Measurements from ENCODE around the gene PAK2. TPM values are rescaled to one million over a fixed set of nuclear protein-coding genes. Genes with fewer than 3 reads are reported as not detected.
"Not testable (repeated sequence)": the region's sequence is repeated elsewhere in the genome, so short reads cannot be mapped to it uniquely, and the experiment has no call there.

PAK2 gene
- total and polyA plus RNA-seq, 3 experiments from 2014 or later, result 38.0 to 85.4 (median 81.2) TPM

DNA sequence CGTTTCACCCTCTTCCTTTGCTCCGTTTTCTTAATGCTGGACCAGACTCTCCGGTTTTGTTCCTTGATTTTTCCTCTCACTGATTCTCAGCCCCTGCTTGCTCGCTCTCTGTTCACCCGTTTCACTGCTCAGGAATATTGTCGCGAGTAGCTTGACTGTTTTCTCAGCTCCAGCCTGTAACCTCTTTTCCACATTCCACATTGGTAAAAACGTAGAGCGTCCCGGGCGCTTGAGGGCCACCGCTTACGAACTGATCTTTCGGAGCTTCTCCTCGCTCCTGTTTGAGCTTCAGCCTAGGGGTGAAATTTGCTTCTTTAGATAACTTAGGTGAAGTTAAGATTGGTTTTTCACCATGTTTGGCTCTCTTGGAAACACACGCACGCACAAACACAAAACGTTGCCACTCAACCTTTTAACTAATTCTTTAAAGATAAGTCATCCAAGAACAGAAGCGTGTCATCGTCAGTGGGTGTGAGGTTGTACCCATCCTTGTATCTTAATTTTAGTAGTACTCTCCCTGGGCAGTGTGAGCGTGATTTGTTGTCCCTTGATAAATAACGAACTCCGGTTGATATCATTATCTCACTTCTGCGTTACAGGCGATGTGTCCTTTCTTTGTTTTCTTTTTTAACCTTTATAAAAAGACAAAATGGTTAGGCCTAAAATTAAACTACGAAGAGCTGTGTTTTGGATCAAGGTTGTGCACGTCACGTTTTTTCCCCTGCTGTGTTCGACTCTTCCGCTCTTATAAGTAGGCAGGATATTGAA, 1.0 kb downstream of the PAK2 start:
- Histone ChIP-seq H3K27ac (ENCODE audit: low read depth, low read length) (peak overlapping the region; percentile 82), H3K4me1 (ENCODE audit: insufficient read depth, low read length) (peaks cover 23% of the 10 kb centered on the region), H3K36me3 (ENCODE audit: insufficient read depth, low read length) (no peaks in the 10 kb centered on the region), H3K27me3 (ENCODE audit: insufficient read depth, low read length, poor library complexity, severe bottlenecking) (no peaks in the 10 kb centered on the region), H3K9me3 (ENCODE audit: low read length) (no peaks in the 10 kb centered on the region), H3K4me3 (ENCODE audit: low read length) (peak overlapping the region; percentile 72)
- ChIA-PET POLR2A (interaction anchor here (0.6 to 2.4 kb wide), 5 partner anchors 28 to 424 kb away, joined by 3 to 18 read pairs (median 11); partner anchors contain the start of genes CEP19, FBXO45, NCBP2 and PIGX), CTCF (interaction anchor here (0.7 to 1.5 kb wide), 3 partner anchors 10 to 50 kb away, joined by 3 read pairs; partner anchors contain the start of genes CEP19 and PIGX)
- H3K27ac Mint-ChIP-seq, result peak overlapping the region; percentile 90 to 100 (median 98)
- H3K27me3 Mint-ChIP-seq, result no peaks in the 10 kb centered on the region
- H3K9me3 Mint-ChIP-seq, result no peaks in the 10 kb centered on the region
- peaks cover 34 to 49% (median 44%) of the 10 kb centered on the region in 3 donors for H3K4me1 Mint-ChIP-seq
- peak in 3 of 5 donors; percentile 43 to 68 (median 56) for DNase-seq
- peaks cover 0 to 19% (median 3%) of the 10 kb centered on the region in 3 donors for H3K36me3 Mint-ChIP-seq
- peak overlapping the region; percentile 91 to 100 (median 99) for H3K4me3 Mint-ChIP-seq

DNA sequence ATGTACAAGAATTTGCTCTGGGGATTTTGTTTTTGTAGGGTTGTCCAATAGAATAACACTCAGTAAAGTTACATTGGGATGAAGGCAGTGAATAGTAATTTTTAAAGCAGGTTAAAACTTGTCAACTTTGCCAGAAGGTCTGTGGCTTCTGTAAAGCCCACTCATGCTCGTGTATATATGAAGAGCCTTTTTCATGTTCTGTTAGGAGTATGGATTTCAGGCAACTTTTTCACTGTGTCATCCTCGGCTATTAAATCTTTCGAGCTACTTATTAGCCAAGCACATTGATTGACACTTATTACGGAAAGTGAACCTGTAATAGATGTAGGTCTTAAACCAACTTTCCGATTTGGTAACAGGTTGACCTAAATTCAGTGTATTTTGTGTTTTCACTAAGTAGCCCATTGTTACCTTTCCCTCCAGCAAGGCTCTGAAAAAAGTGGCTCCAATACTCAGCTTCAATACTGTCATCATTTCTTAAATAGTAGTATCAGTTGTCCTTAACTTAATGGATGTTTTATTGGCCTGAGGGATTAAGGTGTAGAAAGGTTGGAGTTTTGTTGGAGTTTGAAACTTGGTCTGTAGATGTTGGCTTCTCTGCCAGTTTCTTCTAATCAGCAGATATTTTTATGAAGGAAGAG, 1.7 kb downstream of the PAK2 start:
- CTCF ChIA-PET, result interaction anchor here (1.0 kb wide), 1 partner anchor 11 kb away, joined by 3 read pairs; no protein-coding TSS in a partner anchor
- peaks cover 23% of the 10 kb centered on the region for H3K4me1 ChIP-seq (ENCODE audit: insufficient read depth, low read length)

GRCh38 chr3:196743569-196743968, 3.9 kb downstream of the PAK2 start:
- H3K27me3 Mint-ChIP-seq; H3K36me3 ChIP-seq (ENCODE audit: insufficient read depth, low read length); H3K27ac ChIP-seq (ENCODE audit: low read depth, low read length); H3K9me3 ChIP-seq (ENCODE audit: low read length); H3K27me3 ChIP-seq (ENCODE audit: insufficient read depth, low read length, poor library complexity, severe bottlenecking); POLR2A ChIA-PET; CTCF ChIA-PET; DNase-seq; H3K4me3 ChIP-seq (ENCODE audit: low read length); H3K9me3 Mint-ChIP-seq: not testable (repeated sequence)
- Mint-ChIP-seq H3K4me3 (peak overlapping the region in 2 of 7 donors; percentile 23 to 79), H3K36me3 (peaks cover 0 to 30% (median 16%) of the 10 kb centered on the region in 3 donors), H3K4me1 (peaks cover 48 to 68% (median 68%) of the 10 kb centered on the region in 3 donors), H3K27ac (peak overlapping the region in 6 of 8 donors; percentile 70 to 95 (median 90))
- peaks cover 23% of the 10 kb centered on the region for H3K4me1 ChIP-seq (ENCODE audit: insufficient read depth, low read length)

More for the DNA sequence above, 1.7 kb downstream of the PAK2 start:
- H3K4me3 ChIP-seq (ENCODE audit: low read length), result peak overlapping the region; percentile 72
- DNase-seq, result no peak
- Mint-ChIP-seq H3K4me1 (peaks cover 38 to 56% (median 51%) of the 10 kb centered on the region in 3 donors), H3K27ac (peak overlapping the region; percentile 90 to 100 (median 98)), H3K9me3 (no peaks in the 10 kb centered on the region), H3K36me3 (peaks cover 3 to 22% (median 4%) of the 10 kb centered on the region in 3 donors), H3K4me3 (peak overlapping the region; percentile 91 to 100 (median 99)), H3K27me3 (no peaks in the 10 kb centered on the region)
- H3K27ac ChIP-seq (ENCODE audit: low read depth, low read length), result peak overlapping the region; percentile 82
- H3K36me3 ChIP-seq (ENCODE audit: insufficient read depth, low read length), result no peaks in the 10 kb centered on the region
- H3K9me3 ChIP-seq (ENCODE audit: low read length), result no peaks in the 10 kb centered on the region
- no peaks in the 10 kb centered on the region for H3K27me3 ChIP-seq (ENCODE audit: insufficient read depth, low read length, poor library complexity, severe bottlenecking)
- POLR2A ChIA-PET, result interaction anchor here (2.4 kb wide), 2 partner anchors 29 to 126 kb away, joined by 12 to 18 read pairs; partner anchors contain the start of genes CEP19, PIGX and SENP5

DNA sequence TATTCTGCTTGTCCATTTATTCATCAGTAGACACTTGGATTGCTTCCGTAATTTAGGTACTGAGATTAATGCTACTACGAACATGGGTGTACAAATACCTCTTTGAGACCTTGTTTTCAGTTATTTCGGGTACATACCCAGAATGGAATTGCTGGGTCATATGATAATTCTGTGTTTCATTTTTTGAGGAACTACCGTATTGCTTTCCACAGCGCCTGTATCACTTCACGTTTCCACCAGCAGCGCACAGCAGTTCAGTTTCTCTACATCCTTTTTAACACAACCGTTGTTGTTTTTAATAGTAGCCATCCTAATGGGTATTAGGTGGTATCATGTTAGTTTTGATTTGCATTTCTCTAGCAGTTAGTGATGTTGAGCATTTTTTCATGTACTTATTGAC, 9.5 kb downstream of the PAK2 start:
- CTCF ChIA-PET, result no interaction called here
- DNase-seq, result no peak
- Histone ChIP-seq H3K27me3 (ENCODE audit: insufficient read depth, low read length, poor library complexity, severe bottlenecking) (no peaks in the 10 kb centered on the region), H3K9me3 (ENCODE audit: low read length) (no peaks in the 10 kb centered on the region), H3K27ac (ENCODE audit: low read depth, low read length) (no peak overlapping the region), H3K36me3 (ENCODE audit: insufficient read depth, low read length) (peaks cover 3% of the 10 kb centered on the region), H3K4me3 (ENCODE audit: low read length) (no peak overlapping the region), H3K4me1 (ENCODE audit: insufficient read depth, low read length) (no peaks in the 10 kb centered on the region)
- Mint-ChIP-seq H3K4me3 (no peak overlapping the region), H3K27ac (peak overlapping the region in 4 of 8 donors; percentile 19 to 46 (median 36)), H3K27me3 (no peaks in the 10 kb centered on the region), H3K4me1 (peaks cover 50 to 79% (median 78%) of the 10 kb centered on the region in 3 donors), H3K36me3 (peaks cover 9 to 49% (median 16%) of the 10 kb centered on the region in 3 donors), H3K9me3 (peaks cover 0 to 2% (median 0%) of the 10 kb centered on the region in 5 donors)
- POLR2A ChIA-PET, result no interaction called here

GRCh38 chr3:196753201-196753600, 13.5 kb downstream of the PAK2 start:
- peaks cover 54 to 74% (median 62%) of the 10 kb centered on the region in 3 donors for H3K4me1 Mint-ChIP-seq
- Histone ChIP-seq H3K9me3 (ENCODE audit: low read length) (peaks cover 12% of the 10 kb centered on the region), H3K36me3 (ENCODE audit: insufficient read depth, low read length) (peaks cover 15% of the 10 kb centered on the region), H3K27ac (ENCODE audit: low read depth, low read length) (no peak overlapping the region), H3K4me1 (ENCODE audit: insufficient read depth, low read length) (no peaks in the 10 kb centered on the region), H3K27me3 (ENCODE audit: insufficient read depth, low read length, poor library complexity, severe bottlenecking) (no peaks in the 10 kb centered on the region), H3K4me3 (ENCODE audit: low read length) (no peak overlapping the region)
- H3K4me3 Mint-ChIP-seq, result no peak overlapping the region
- POLR2A ChIA-PET, result no interaction called here
- peaks cover 20 to 66% (median 26%) of the 10 kb centered on the region in 3 donors for H3K36me3 Mint-ChIP-seq
- no peak for DNase-seq
- H3K9me3 Mint-ChIP-seq, result peaks cover 3 to 18% (median 14%) of the 10 kb centered on the region in 5 donors
- no peaks in the 10 kb centered on the region for H3K27me3 Mint-ChIP-seq
- H3K27ac Mint-ChIP-seq, result peak overlapping the region in 1 of 8 donors; percentile 8
- CTCF ChIA-PET, result no interaction called here

DNA sequence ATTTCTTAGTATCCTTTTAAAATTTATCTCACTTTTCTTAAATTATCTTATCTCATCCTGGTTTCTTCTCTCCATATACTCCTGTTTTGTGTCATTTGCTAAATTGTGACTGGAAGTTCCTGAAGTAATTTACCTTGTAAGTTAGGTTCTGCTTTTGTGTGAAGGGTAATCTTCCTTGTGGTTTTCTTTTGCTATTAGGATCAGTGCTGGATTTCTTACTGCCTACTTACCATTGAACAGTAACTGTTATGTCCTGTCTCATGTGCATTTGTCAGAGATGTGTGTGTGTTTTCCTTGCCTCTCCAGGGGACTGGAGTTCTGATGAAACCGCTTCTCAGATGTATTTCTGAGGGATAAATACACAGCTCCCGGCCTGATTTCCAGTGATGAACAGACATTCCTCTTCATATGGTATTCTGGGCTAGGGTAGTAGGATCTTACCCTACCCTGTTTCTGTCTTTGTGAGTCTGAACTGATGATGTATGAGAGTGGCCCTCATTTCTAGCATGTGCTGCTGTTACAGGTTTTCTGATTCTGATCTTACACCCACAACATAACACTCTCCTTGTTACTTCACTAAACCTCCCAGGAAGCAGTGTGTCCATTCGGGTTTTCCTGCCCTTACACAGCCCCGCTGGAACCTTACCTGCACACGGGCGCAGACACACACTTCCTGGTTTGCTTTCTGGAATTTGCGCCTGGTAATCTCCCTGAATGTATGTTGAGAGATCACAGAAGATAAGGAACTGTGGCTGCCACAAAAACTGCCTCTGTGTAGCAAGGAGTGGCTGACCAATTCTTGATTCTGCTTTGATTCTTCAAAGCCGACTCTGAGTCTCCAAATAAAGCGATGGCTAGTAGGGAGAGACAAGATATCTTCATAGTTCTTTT, 14.7 kb downstream of the PAK2 start:
- H3K36me3 ChIP-seq (ENCODE audit: insufficient read depth, low read length), result peaks cover 15% of the 10 kb centered on the region
- H3K27ac ChIP-seq (ENCODE audit: low read depth, low read length), result no peak overlapping the region
- no peak overlapping the region for H3K4me3 Mint-ChIP-seq
- POLR2A ChIA-PET, result no interaction called here
- H3K36me3 Mint-ChIP-seq, result peaks cover 20 to 60% (median 26%) of the 10 kb centered on the region in 3 donors
- CTCF ChIA-PET, result no interaction called here
- no peaks in the 10 kb centered on the region for H3K27me3 ChIP-seq (ENCODE audit: insufficient read depth, low read length, poor library complexity, severe bottlenecking)
- H3K4me3 ChIP-seq (ENCODE audit: low read length), result no peak overlapping the region
- H3K9me3 ChIP-seq (ENCODE audit: low read length), result peaks cover 12% of the 10 kb centered on the region
- H3K27ac Mint-ChIP-seq, result peak overlapping the region in 6 of 8 donors; percentile 4 to 88 (median 28)
- DNase-seq, result no peak
- peaks cover 47 to 72% (median 62%) of the 10 kb centered on the region in 3 donors for H3K4me1 Mint-ChIP-seq
- no peaks in the 10 kb centered on the region for H3K4me1 ChIP-seq (ENCODE audit: insufficient read depth, low read length)
- H3K9me3 Mint-ChIP-seq, result peaks cover 3 to 18% (median 14%) of the 10 kb centered on the region in 5 donors
- H3K27me3 Mint-ChIP-seq, result no peaks in the 10 kb centered on the region

DNA sequence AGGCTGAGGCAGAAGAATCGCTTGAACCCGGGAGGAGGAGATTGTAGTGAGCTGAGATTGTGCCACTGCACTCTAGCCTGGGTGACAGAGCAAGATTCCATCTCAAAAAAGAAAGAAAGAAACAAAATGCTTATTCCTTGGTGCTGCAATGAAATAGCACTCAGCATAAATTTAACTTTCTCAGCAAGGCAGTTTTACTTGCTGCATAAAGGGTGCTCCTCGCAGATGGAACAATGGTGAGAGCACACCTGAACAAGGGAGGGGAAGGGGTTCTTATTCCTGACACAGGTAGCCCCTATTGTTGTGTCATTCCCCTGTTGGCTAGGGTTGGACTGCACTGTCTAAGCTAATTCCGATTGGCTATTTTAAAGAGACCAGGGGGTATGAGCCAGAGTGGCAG, 17.1 kb downstream of the PAK2 start:
- no peaks in the 10 kb centered on the region for H3K27me3 Mint-ChIP-seq
- H3K4me1 Mint-ChIP-seq, result peaks cover 45 to 69% (median 57%) of the 10 kb centered on the region in 3 donors
- H3K36me3 ChIP-seq (ENCODE audit: insufficient read depth, low read length), result peaks cover 12% of the 10 kb centered on the region
- ChIA-PET POLR2A (no interaction called here), CTCF (no interaction called here)
- no peaks in the 10 kb centered on the region for H3K27me3 ChIP-seq (ENCODE audit: insufficient read depth, low read length, poor library complexity, severe bottlenecking)
- peak overlapping the region in 4 of 8 donors; percentile 4 to 74 (median 9) for H3K27ac Mint-ChIP-seq
- H3K4me1 ChIP-seq (ENCODE audit: insufficient read depth, low read length), result no peaks in the 10 kb centered on the region
- peaks cover 18 to 50% (median 31%) of the 10 kb centered on the region in 3 donors for H3K36me3 Mint-ChIP-seq
- peaks cover 12% of the 10 kb centered on the region for H3K9me3 ChIP-seq (ENCODE audit: low read length)
- H3K27ac ChIP-seq (ENCODE audit: low read depth, low read length), result no peak overlapping the region
- H3K9me3 Mint-ChIP-seq, result peaks cover 3 to 18% (median 14%) of the 10 kb centered on the region in 5 donors
- no peak overlapping the region for H3K4me3 ChIP-seq (ENCODE audit: low read length)
- DNase-seq, result no peak
- no peak overlapping the region for H3K4me3 Mint-ChIP-seq

Data from CD8-positive, alpha-beta memory T cell (primary cell).